WERI-Rb-1 (cell line): Measurements from ENCODE around the gene RNF19B.
A peak's percentile ranks its signal among the peaks of the same experiment; 100 is the strongest.

ENCODE experiments used
- DNase-seq: peaks from one replicate; pipeline ENCODE4 v3.0.0-alpha.2; 2020
- H3K27ac ChIP-seq: fragments of 250-450 bp; sonication (Bioruptor Pico); 2 replicates; pipeline ENCODE4 v1.5.1; 2020; ENCODE audit warnings: mild to moderate bottlenecking, moderate library complexity
- H3K27me3 ChIP-seq: fragments of 250-450 bp; sonication (Bioruptor Pico); 2 replicates; pipeline ENCODE4 v1.5.1; 2021; ENCODE audit warnings: mild to moderate bottlenecking, low read depth, moderate library complexity; ENCODE audit not compliant: insufficient read depth, severe bottlenecking
- H3K36me3 ChIP-seq: fragments of 250-450 bp; sonication (Bioruptor Pico); 2 replicates; pipeline ENCODE4 v1.5.1; 2020; ENCODE audit warnings: mild to moderate bottlenecking, moderate library complexity
- H3K4me3 ChIP-seq: 2 replicates; pipeline ENCODE4 v1.5.1; 2011; ENCODE audit warnings: low read depth, mild to moderate bottlenecking, control low read depth, low read length
- H3K9me3 ChIP-seq: fragments of 250-450 bp; sonication (Bioruptor Pico); 2 replicates; pipeline ENCODE4 v1.5.1; 2021; ENCODE audit warnings: mild to moderate bottlenecking, moderate library complexity; ENCODE audit not compliant: severe bottlenecking
- CTCF ChIP-seq: IDR thresholded peaks from 2 replicates; pipeline ENCODE4 v1.5.1; 2011; ENCODE audit warnings: low read depth, mild to moderate bottlenecking, control low read depth, inconsistent platforms, low read length

The RNF19B gene

DNA sequence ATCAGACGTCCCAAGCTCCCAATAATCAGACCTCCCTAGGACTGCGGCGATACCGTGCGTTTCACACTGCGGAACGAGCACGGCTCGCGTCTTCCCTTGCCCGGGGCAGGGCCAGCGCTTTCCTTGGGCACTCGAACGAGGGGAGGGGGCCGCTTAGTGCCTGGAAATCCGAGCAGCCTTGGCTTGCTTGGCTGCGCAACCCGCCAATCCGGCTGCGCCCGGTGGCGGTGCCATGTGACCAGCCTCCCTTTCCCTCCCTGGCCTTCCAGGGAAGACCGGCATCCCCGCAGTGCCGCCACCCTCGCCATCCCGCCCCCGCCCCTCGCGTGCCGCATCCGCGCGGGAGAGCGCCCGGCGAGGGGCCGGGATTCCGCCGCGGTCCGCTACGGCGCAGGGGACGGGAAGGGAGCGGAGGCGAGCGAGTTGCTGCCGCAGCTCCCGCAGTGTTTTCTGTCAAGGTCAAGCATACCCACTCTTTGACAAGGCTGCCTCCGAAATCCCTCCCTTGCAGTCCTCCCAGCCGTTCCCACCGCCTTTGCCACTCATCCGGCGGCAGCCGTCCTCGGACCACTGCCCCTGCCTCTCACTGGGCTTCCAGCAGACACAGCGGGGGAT lies 8.3 kb upstream of the RNF19B start:
- no peak for TF ChIP-seq CTCF
- Histone ChIP-seq H3K27ac (peak overlapping the region; percentile 96), H3K36me3 (no peaks in the 10 kb centered on the region), H3K27me3 (no peaks in the 10 kb centered on the region), H3K4me3 (peak overlapping the region; percentile 69), H3K9me3 (peaks cover 3% of the 10 kb centered on the region)
- DNase-seq = peak; percentile 85

DNA sequence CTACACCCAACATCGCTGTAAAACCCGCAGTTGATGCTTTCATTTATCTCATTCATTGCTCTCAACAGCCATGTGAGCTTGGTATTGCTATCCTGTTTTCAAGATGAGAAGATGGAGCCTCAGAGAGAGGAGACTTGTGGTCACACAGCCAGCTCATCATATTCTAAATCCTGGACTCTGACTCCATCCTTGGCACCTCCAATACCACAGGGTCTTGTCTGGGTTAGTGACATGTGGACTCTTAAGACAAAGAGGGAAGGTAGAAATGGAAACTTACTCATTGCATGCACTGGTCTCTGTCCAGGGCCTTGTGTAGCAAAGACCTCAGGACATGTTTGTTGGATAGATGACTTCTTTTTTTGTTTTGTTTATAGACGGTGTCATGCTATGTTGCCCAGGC lies 7.0 kb upstream of the RNF19B start:
- Histone ChIP-seq H3K4me3 (no peak overlapping the region), H3K27me3 (no peaks in the 10 kb centered on the region), H3K36me3 (no peaks in the 10 kb centered on the region), H3K27ac (no peak overlapping the region), H3K9me3 (peaks cover 3% of the 10 kb centered on the region)
- no peak for DNase-seq
- no peak for TF ChIP-seq CTCF

GRCh38 chr1:32971156-32971555 lies 6.5 kb upstream of the RNF19B start:
- Histone ChIP-seq H3K27me3 (no peaks in the 10 kb centered on the region), H3K9me3 (peaks cover 3% of the 10 kb centered on the region), H3K27ac (no peak overlapping the region), H3K4me3 (no peak overlapping the region), H3K36me3 (no peaks in the 10 kb centered on the region)
- TF ChIP-seq CTCF = no peak
- no peak for DNase-seq

DNA sequence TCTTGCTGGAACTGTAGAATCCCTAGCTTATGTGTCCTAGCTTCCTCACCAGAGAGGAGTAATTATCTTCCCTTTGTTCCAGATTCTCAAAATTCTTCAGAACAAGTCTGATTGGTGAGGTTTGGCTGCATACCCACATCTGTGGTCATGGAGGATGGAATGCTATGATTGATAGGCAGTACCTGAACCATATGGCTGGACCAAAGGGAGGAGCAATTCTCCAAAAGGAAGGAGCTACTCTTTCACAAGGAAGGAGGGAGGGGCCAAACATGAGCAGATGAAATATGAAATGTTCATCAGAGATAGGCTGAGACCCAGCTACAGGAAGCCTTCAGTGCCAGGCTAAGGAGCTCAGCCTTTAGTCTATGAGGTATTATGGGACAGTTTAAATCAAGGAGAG lies 5.0 kb upstream of the RNF19B start:
- Histone ChIP-seq H3K9me3 (no peaks in the 10 kb centered on the region), H3K4me3 (no peak overlapping the region), H3K27me3 (no peaks in the 10 kb centered on the region), H3K36me3 (no peaks in the 10 kb centered on the region), H3K27ac (no peak overlapping the region)
- no peak for DNase-seq
- no peak for TF ChIP-seq CTCF

DNA sequence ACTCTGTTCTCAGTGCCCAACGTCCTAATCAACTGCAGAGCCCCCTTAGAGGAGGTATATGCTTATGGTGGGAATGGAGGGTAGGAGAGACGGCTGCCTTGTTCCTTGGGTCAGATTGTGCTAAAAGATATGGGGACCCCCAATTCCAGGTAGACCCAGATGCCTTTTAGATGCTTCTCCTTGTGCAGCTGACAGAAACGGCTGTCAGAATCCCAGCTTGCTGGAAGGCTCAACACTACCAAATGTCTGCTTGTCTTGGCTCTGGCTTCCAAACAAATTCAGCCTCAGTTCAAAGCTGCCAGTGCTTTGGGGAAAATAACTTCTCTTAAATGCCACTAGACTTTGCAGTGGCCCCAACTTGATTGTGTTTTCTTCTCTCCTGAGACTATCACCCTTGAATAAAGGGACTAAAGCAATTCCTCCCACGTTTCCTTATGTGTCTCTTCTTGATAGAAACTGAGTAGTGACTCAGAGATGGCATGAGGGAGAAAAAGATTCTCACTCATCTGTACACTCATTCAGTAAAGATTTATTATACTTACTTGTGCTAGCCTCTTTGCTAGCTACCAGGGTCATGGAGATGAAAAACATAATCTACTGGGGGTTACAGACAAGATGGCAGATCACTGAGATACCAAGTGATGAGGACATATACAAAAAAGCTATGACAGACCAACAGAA lies 3.4 kb upstream of the RNF19B start:
- no peak for TF ChIP-seq CTCF
- Histone ChIP-seq H3K27ac (no peak overlapping the region), H3K36me3 (no peaks in the 10 kb centered on the region), H3K4me3 (no peak overlapping the region), H3K27me3 (no peaks in the 10 kb centered on the region), H3K9me3 (no peaks in the 10 kb centered on the region)
- no peak for DNase-seq
